B cell (primary cell): ENCODE data around the gene TMEM45B. TPM values are rescaled to one million over a fixed set of nuclear protein-coding genes. Genes with fewer than 3 reads are reported as not detected.
"Not testable (repeated sequence)": the region's sequence is repeated elsewhere in the genome, so short reads cannot be mapped to it uniquely, and the experiment has no call there.

Source experiments
- ATAC-seq: fragments of 200-7000 bp; cut with Tn5 transposase; one replicate; pipeline ENCODE4 v1.10.0; 2021; ENCODE audit warnings: low read depth, mild to moderate bottlenecking, moderate number of reproducible peaks, moderate library complexity
- CTCF ChIA-PET: fragments of 350-600 bp; sonication (Branson Sonifier 250); formaldehyde crosslinking; loops from one replicate; lab custom pipeline; 2021; ENCODE audit warnings: antibody characterized with exemption, inconsistent platforms; lab: Charles Lee
- POLR2A ChIA-PET: fragments of 350-600 bp; sonication (Branson Sonifier 250); formaldehyde crosslinking; loops from one replicate; lab custom pipeline; 2021; ENCODE audit warnings: antibody characterized with exemption; lab: Charles Lee
- DNase-seq: peaks from one replicate; pipeline ENCODE4 v3.0.0; 2013
- H2AFZ ChIP-seq: 2 replicates; pipeline ENCODE4 v1.6.1; 2012; ENCODE audit warnings: mild to moderate bottlenecking, low read depth, low read length; ENCODE audit not compliant: insufficient read depth, poor library complexity, severe bottlenecking
- H3K27ac ChIP-seq, 2 donors: 1 replicate in 1 of 2; 2 replicates in 1 of 2; pipeline ENCODE4 v1.5.1; 2012 to 2013; ENCODE audit warnings: low read length in 2 of 2, mild to moderate bottlenecking in 2 of 2, moderate library complexity in 1 of 2
- H3K27me3 ChIP-seq, 4 experiments: fragments of 200-600 bp in 1 of 4; sonication (generic) in 1 of 4; replicated peaks in 1 of 4; 1 replicate in 2 of 4; 2 replicates in 2 of 4; pipeline versions ENCODE4 v1.6.1 to v1.7.0; 2013 to 2016; ENCODE audit warnings: low read length in 3 of 4, mild to moderate bottlenecking in 2 of 4, mixed read lengths in 1 of 4, moderate library complexity in 1 of 4; ENCODE audit not compliant: insufficient read depth in 4 of 4, control insufficient read depth in 3 of 4; ENCODE audit errors: control extremely low read depth in 1 of 4
- H3K36me3 ChIP-seq, 2 experiments: replicated peaks in 1 of 2; 1 replicate in 1 of 2; 2 replicates in 1 of 2; pipeline versions ENCODE4 v1.6.1 to v1.7.1; 2013; ENCODE audit warnings: low read length in 1 of 2; ENCODE audit not compliant: insufficient read depth in 2 of 2, control insufficient read depth in 1 of 2; ENCODE audit errors: control extremely low read depth in 1 of 2, extremely low read depth in 1 of 2
- H3K4me1 ChIP-seq, 2 donors: fragments of 200-600 bp in 1 of 2; sonication (generic) in 1 of 2; 1 replicate in 1 of 2; 2 replicates in 1 of 2; pipeline versions ENCODE4 v1.5.1 to v1.6.1; 2013 to 2017; ENCODE audit warnings: low read length in 2 of 2; ENCODE audit not compliant: control insufficient read depth in 2 of 2, insufficient read depth in 2 of 2
- H3K4me2 ChIP-seq: replicated peaks from 2 replicates; pipeline ENCODE3; 2012; ENCODE audit warnings: mild to moderate bottlenecking, low read depth, low read length; ENCODE audit not compliant: poor library complexity, severe bottlenecking
- H3K4me3 ChIP-seq, 5 experiments: fragments of 200-600 bp in 1 of 5; sonication (generic) in 1 of 5; 1 replicate in 3 of 5; 2 replicates in 2 of 5; pipeline versions ENCODE4 v1.5.1 to v1.7.0; 2011 to 2016; ENCODE audit warnings: low read length in 4 of 5, mild to moderate bottlenecking in 4 of 5, low read depth in 2 of 5, control low read depth in 1 of 5, moderate library complexity in 1 of 5; ENCODE audit not compliant: insufficient read depth in 1 of 5; ENCODE audit errors: control extremely low read depth in 1 of 5, extremely low read depth in 1 of 5
- H3K79me2 ChIP-seq: fragments of 200-600 bp; sonication (generic); one replicate; pipeline ENCODE4 v1.6.0; 2016; ENCODE audit warnings: low read length; ENCODE audit not compliant: control insufficient read depth, insufficient read depth
- H3K9ac ChIP-seq: fragments of 200-600 bp; sonication (generic); 2 replicates; pipeline ENCODE4 v1.6.1; 2017; ENCODE audit warnings: mild to moderate bottlenecking, low read length, moderate library complexity
- H3K9me3 ChIP-seq, 3 donors: one replicate each; pipeline versions ENCODE4 v1.6.1 to v1.7.1; 2013; ENCODE audit warnings: low read length in 2 of 3; ENCODE audit not compliant: control insufficient read depth in 2 of 3, insufficient read depth in 1 of 3; ENCODE audit errors: control extremely low read depth in 1 of 3
- H4K20me1 ChIP-seq: 2 replicates; pipeline ENCODE4 v1.6.0; 2012; ENCODE audit warnings: mild to moderate bottlenecking, low read length; ENCODE audit not compliant: insufficient read depth, control insufficient read depth, poor library complexity, severe bottlenecking
- H3K27ac Mint-ChIP-seq: one replicate; pipeline ENCODE4 v1.8.0; 2021; ENCODE audit warnings: mixed read lengths
- H3K27me3 Mint-ChIP-seq: one replicate; pipeline ENCODE4 v1.8.0; 2021; ENCODE audit warnings: mixed read lengths
- H3K4me1 Mint-ChIP-seq: one replicate; pipeline ENCODE4 v1.8.0; 2021; ENCODE audit warnings: mixed read lengths
- H3K4me3 Mint-ChIP-seq: one replicate; pipeline ENCODE4 v1.8.0; 2021; ENCODE audit warnings: mixed read lengths
- H3K9me3 Mint-ChIP-seq: one replicate; pipeline ENCODE4 v1.8.0; 2022; ENCODE audit warnings: mixed read lengths; ENCODE audit not compliant: insufficient read depth
- CTCF ChIP-seq: fragments of 200-600 bp; IDR thresholded peaks from one replicate; pipeline ENCODE4 v1.8.0; 2022; ENCODE audit warnings: antibody characterized with exemption, mild to moderate bottlenecking
- EZH2 ChIP-seq: IDR thresholded peaks from 2 replicates; pipeline ENCODE4 v1.6.1; 2012; ENCODE audit warnings: borderline replicate concordance, low read depth, mild to moderate bottlenecking, moderate library complexity, low read length; ENCODE audit not compliant: insufficient read depth, poor library complexity, severe bottlenecking
- WGBS: methylation state at CpG from one replicate; pipeline ENCODE4 v1.1.5; 2013; ENCODE audit warnings: missing lambda C conversion rate; ENCODE audit not compliant: insufficient coverage; 5-methylcytosine and 5-hydroxymethylcytosine counted together
- intact Hi-C: fragments of 100-400 bp; cut with micrococcal nuclease; formaldehyde crosslinking; loops from one replicate; pipeline ENCODE4 v1.10.0; 2022
- polyA plus RNA-seq: library from polyadenylated mRNA; depleted of rRNA; stranded (reverse); fragments of >200 nt; gene quantifications from 2 replicates; pipeline ENCODE4 v1.2.3, GENCODE V29; 2012
- total RNA-seq, 2 donors: library from RNA; stranded (reverse); fragments of 120-200 nt in 1 of 2; gene quantifications; 1 replicate in 1 of 2; 2 replicates in 1 of 2; pipeline versions ENCODE4 v1.2.3 to v1.2.4, GENCODE V29; 2013 to 2022

The TMEM45B gene
- total and polyA plus RNA-seq, 2 donors (not counting 1 experiment from before 2014, with no cell fraction given), result not detected

GRCh38 chr11:129828301-129828836 lies 12.7 kb downstream of the TMEM45B start:
- 6% methylated on average over 2 of the region's 9 CpGs for WGBS
- ATAC-seq (no peak), DNase-seq (no peak)
- no peaks in the 10 kb centered on the region for H3K79me2 ChIP-seq
- no peak overlapping the region for H3K4me2 ChIP-seq
- ChIA-PET POLR2A (no interaction called here), CTCF (no interaction called here)
- Mint-ChIP-seq H3K9me3 (peaks cover 4% of the 10 kb centered on the region), H3K27ac (no peak overlapping the region), H3K27me3 (peaks cover 21% of the 10 kb centered on the region), H3K4me1 (no peaks in the 10 kb centered on the region), H3K4me3 (no peak overlapping the region)
- no peaks in the 10 kb centered on the region for H3K4me1 ChIP-seq
- intact Hi-C loops, result no loop called here
- no peak overlapping the region for H2AFZ ChIP-seq
- H3K4me3 ChIP-seq, result no peak overlapping the region
- no peaks in the 10 kb centered on the region for H3K9me3 ChIP-seq
- H4K20me1 ChIP-seq, result no peaks in the 10 kb centered on the region
- H3K27me3 ChIP-seq, result peaks cover 0 to 5% (median 0%) of the 10 kb centered on the region in 4 experiments
- no peak overlapping the region for H3K9ac ChIP-seq
- H3K36me3 ChIP-seq, result no peaks in the 10 kb centered on the region
- TF ChIP-seq EZH2 (no peak), CTCF (no peak)
- H3K27ac ChIP-seq, result no peak overlapping the region

- intact Hi-C loops, H3K4me2 ChIP-seq, H3K36me3 ChIP-seq, H3K4me3 ChIP-seq, H3K9me3 Mint-ChIP-seq, CTCF ChIA-PET, ATAC-seq, H3K4me3 Mint-ChIP-seq, H3K27ac ChIP-seq, H4K20me1 ChIP-seq, DNase-seq, H3K4me1 ChIP-seq, H2AFZ ChIP-seq, H3K79me2 ChIP-seq, H3K9me3 ChIP-seq, H3K4me1 Mint-ChIP-seq, H3K9ac ChIP-seq, H3K27me3 ChIP-seq, H3K27ac Mint-ChIP-seq, POLR2A ChIA-PET: not testable (repeated sequence)
- H3K27me3 Mint-ChIP-seq, result peaks cover 21% of the 10 kb centered on the region
These were observed 13.8 kb downstream of the TMEM45B start for GRCh38 chr11:129829497-129829896.

DNA sequence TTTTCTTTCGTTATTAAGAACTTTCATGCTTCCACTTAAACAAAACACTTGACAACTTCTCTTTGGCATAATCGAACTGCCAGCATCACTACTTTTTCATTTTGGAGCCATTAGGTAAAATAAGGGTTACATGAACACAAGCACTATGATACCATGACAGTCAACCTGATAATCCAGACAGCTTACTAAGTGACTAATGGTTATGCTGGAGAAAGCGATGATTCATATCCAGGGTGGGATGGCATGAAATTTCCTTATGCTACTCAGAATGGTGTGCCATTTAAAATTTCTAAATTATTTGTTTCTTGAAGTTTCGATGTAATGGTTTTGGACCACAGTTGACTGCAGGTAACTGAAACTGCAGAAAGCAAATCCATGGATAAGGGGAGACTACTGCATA lies 15.6 kb downstream of the TMEM45B start:
- CTCF ChIA-PET, H2AFZ ChIP-seq, H3K4me3 ChIP-seq, H3K9me3 Mint-ChIP-seq, H4K20me1 ChIP-seq, H3K36me3 ChIP-seq, H3K4me1 ChIP-seq, H3K4me2 ChIP-seq, H3K9ac ChIP-seq, H3K27me3 ChIP-seq, H3K27ac Mint-ChIP-seq, ATAC-seq, H3K4me3 Mint-ChIP-seq, intact Hi-C loops, POLR2A ChIA-PET, DNase-seq, H3K9me3 ChIP-seq, H3K4me1 Mint-ChIP-seq, H3K79me2 ChIP-seq, H3K27ac ChIP-seq: not testable (repeated sequence)
- no CpG with 5 or more reads among the region's 4 CpGs for WGBS
- peaks cover 21% of the 10 kb centered on the region for H3K27me3 Mint-ChIP-seq
